HEK293 (cell line): ENCODE measurements around the gene TOP3B.

ENCODE experiments used
- CTCF ChIA-PET: fragments of 350-600 bp; formaldehyde crosslinking; extraction: SDS; loops from one replicate; lab custom pipeline; 2021; ENCODE audit warnings: antibody characterized with exemption; lab: Yijun Ruan, JAX
- POLR2A ChIA-PET: fragments of 300-600 bp; formaldehyde crosslinking; extraction: SDS; loops from one replicate; lab custom pipeline; 2020; ENCODE audit warnings: antibody characterized with exemption, inconsistent platforms; lab: Yijun Ruan, JAX
- H3K27ac ChIP-seq: fragments of 200-500 bp; sonication (Bioruptor generic); 2 replicates; pipeline ENCODE4 v1.5.1; 2014; ENCODE audit warnings: low read depth, low read length, control low read depth, inconsistent platforms; ENCODE audit errors: extremely low read depth
- H3K36me3 ChIP-seq, 2 experiments: fragments of 200-500 bp in 1 of 2; sonication (Bioruptor generic) in 1 of 2; 1 replicate in 1 of 2; 2 replicates in 1 of 2; pipeline ENCODE4 v1.5.1; 2014 to 2017; ENCODE audit warnings: inconsistent platforms in 2 of 2, low read length in 2 of 2; ENCODE audit not compliant: control insufficient read depth in 2 of 2, insufficient read depth in 1 of 2
- H3K4me1 ChIP-seq: fragments of 200-500 bp; sonication (Bioruptor generic); 2 replicates; pipeline ENCODE4 v1.5.1; 2014; ENCODE audit warnings: mild to moderate bottlenecking, low read length, inconsistent platforms; ENCODE audit not compliant: control insufficient read depth, insufficient read depth
- H3K4me3 ChIP-seq: 2 replicates; pipeline ENCODE4 v1.5.1; 2011; ENCODE audit warnings: low read depth, mild to moderate bottlenecking, control low read depth, low read length, moderate library complexity
- H3K9me3 ChIP-seq: fragments of 200-500 bp; sonication (Bioruptor generic); 2 replicates; pipeline ENCODE4 v1.5.1; 2014; ENCODE audit warnings: low read depth, low read length, inconsistent platforms; ENCODE audit not compliant: control insufficient read depth, insufficient read depth
- BCL11B ChIP-seq: fragments of 450-650 bp; formaldehyde crosslinking; IDR thresholded peaks from 2 replicates; pipeline ENCODE4 v1.5.1; 2016; ENCODE audit warnings: low read depth, missing biosample characterization, missing genetic modification characterization
- GFI1B ChIP-seq: fragments of 450-650 bp; formaldehyde crosslinking; IDR thresholded peaks from 2 replicates; pipeline ENCODE4 v1.5.1; 2016; ENCODE audit warnings: missing biosample characterization, missing genetic modification characterization
- IKZF3 ChIP-seq: fragments of 450-650 bp; IDR thresholded peaks from 2 replicates; pipeline ENCODE4 v1.5.0; 2018; ENCODE audit warnings: missing biosample characterization, mild to moderate bottlenecking, missing genetic modification characterization, moderate library complexity
- KLF16 ChIP-seq: fragments of 450-650 bp; formaldehyde crosslinking; IDR thresholded peaks from 2 replicates; pipeline ENCODE4 v1.5.1; 2017; ENCODE audit warnings: missing biosample characterization, missing genetic modification characterization
- MEIS1 ChIP-seq: sonication (generic); formaldehyde crosslinking; IDR thresholded peaks from 2 replicates; pipeline ENCODE4 v1.8.1; 2022; ENCODE audit warnings: missing genetic modification reagents, mild to moderate bottlenecking, borderline replicate concordance
- PATZ1 ChIP-seq: fragments of 450-650 bp; formaldehyde crosslinking; IDR thresholded peaks from 2 replicates; pipeline ENCODE4 v1.5.1; 2016; ENCODE audit warnings: missing biosample characterization, missing genetic modification characterization
- REPIN1 ChIP-seq: fragments of 450-650 bp; formaldehyde crosslinking; IDR thresholded peaks from 2 replicates; pipeline ENCODE4 v1.5.1; 2017; ENCODE audit warnings: missing biosample characterization, missing genetic modification characterization, low read depth
- ZBTB6 ChIP-seq: fragments of 450-650 bp; formaldehyde crosslinking; IDR thresholded peaks from 2 replicates; pipeline ENCODE4 v1.5.1; 2017; ENCODE audit warnings: missing biosample characterization, missing genetic modification characterization
- ZNF140 ChIP-seq: fragments of 450-650 bp; formaldehyde crosslinking; IDR thresholded peaks from 2 replicates; pipeline ENCODE4 v1.5.1; 2016; ENCODE audit warnings: missing biosample characterization, missing genetic modification characterization
- ZNF155 ChIP-seq: fragments of 450-650 bp; formaldehyde crosslinking; IDR thresholded peaks from 2 replicates; pipeline ENCODE4 v1.5.1; 2016; ENCODE audit warnings: missing biosample characterization, missing genetic modification characterization
- ZNF157 ChIP-seq: fragments of 450-650 bp; formaldehyde crosslinking; IDR thresholded peaks from 2 replicates; pipeline ENCODE4 v1.5.1; 2016; ENCODE audit warnings: missing biosample characterization, missing genetic modification characterization
- ZNF169 ChIP-seq: fragments of 450-650 bp; formaldehyde crosslinking; IDR thresholded peaks from 2 replicates; pipeline ENCODE4 v1.5.1; 2016; ENCODE audit warnings: missing biosample characterization, missing genetic modification characterization
- ZNF274 ChIP-seq, 2 experiments: fragments of 200-500 bp in 1 of 2; fragments of 450-650 bp in 1 of 2; sonication (Bioruptor generic) in 1 of 2; formaldehyde crosslinking in 1 of 2; IDR thresholded peaks; 2 replicates each; pipeline versions ENCODE4 v1.5.1 to v1.6.1; 2014 to 2016; ENCODE audit warnings: borderline replicate concordance in 1 of 2, inconsistent platforms in 1 of 2, low read length in 1 of 2, missing biosample characterization in 1 of 2, missing genetic modification characterization in 1 of 2
- ZNF394 ChIP-seq: fragments of 450-650 bp; formaldehyde crosslinking; IDR thresholded peaks from 2 replicates; pipeline ENCODE4 v1.5.1; 2016; ENCODE audit warnings: missing biosample characterization, missing genetic modification characterization, mild to moderate bottlenecking, moderate library complexity, borderline replicate concordance
- ZNF514 ChIP-seq: fragments of 450-650 bp; formaldehyde crosslinking; IDR thresholded peaks from 2 replicates; pipeline ENCODE4 v1.5.1; 2016; ENCODE audit warnings: missing biosample characterization, missing genetic modification characterization
- ZNF571 ChIP-seq: fragments of 450-650 bp; formaldehyde crosslinking; IDR thresholded peaks from 2 replicates; pipeline ENCODE4 v1.5.0; 2017; ENCODE audit warnings: missing biosample characterization, missing genetic modification characterization
- ZNF777 ChIP-seq: fragments of 450-650 bp; formaldehyde crosslinking; IDR thresholded peaks from 2 replicates; pipeline ENCODE4 v1.5.1; 2017; ENCODE audit warnings: missing biosample characterization, missing genetic modification characterization, borderline replicate concordance
- TF ChIP-seq, protein P1 (sequence below): fragments of 450-650 bp; formaldehyde crosslinking; optimal IDR thresholded peaks from 2 replicates; pipeline ENCODE3; 2016; ENCODE audit warnings: missing biosample characterization, mild to moderate bottlenecking, missing genetic modification characterization
- TF ChIP-seq, protein P2 (sequence below): fragments of 450-650 bp; formaldehyde crosslinking; IDR thresholded peaks from 2 replicates; pipeline ENCODE4 v1.5.1; 2016; ENCODE audit warnings: missing biosample characterization, missing genetic modification characterization

Gene TOP3B

DNA sequence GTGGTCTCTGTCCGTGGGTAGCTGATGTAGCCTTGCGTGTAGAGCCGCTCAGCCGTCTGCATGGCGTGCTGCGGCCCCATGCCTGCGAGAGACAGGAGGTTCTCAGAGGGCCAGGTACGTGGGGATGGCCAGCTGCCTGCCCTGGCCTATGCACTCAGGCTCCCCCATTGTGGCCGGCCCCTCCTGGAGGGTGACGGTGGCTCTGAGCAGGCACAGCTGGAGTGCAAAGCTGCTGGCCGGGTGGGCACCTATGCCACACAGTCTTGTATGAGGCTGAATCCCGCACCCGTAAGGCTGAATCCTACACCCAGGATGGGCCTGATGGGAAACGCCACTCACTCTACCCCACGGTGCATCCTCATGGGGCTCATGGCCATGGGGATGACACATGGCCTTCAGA is 18.4 kb downstream of the TOP3B start (continued):
- TF ChIP-seq, protein P1, sequence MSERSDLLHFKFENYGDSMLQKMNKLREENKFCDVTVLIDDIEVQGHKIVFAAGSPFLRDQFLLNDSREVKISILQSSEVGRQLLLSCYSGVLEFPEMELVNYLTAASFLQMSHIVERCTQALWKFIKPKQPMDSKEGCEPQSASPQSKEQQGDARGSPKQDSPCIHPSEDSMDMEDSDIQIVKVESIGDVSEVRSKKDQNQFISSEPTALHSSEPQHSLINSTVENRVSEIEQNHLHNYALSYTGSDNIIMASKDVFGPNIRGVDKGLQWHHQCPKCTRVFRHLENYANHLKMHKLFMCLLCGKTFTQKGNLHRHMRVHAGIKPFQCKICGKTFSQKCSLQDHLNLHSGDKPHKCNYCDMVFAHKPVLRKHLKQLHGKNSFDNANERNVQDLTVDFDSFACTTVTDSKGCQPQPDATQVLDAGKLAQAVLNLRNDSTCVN (tag by site-specific recombination) = no peak
- no peak for TF ChIP-seq GFI1B (tag by site-specific recombination)
- no peak for TF ChIP-seq KLF16 (tag by site-specific recombination)
- TF ChIP-seq ZNF274 (IDR thresholded peaks at IDR 0.05; ENCODE audit: low read length) = no peak
- no peak for TF ChIP-seq ZNF274 (tag by site-specific recombination; IDR thresholded peaks at IDR 0.05; ENCODE audit: borderline replicate concordance)
- TF ChIP-seq, protein P2, sequence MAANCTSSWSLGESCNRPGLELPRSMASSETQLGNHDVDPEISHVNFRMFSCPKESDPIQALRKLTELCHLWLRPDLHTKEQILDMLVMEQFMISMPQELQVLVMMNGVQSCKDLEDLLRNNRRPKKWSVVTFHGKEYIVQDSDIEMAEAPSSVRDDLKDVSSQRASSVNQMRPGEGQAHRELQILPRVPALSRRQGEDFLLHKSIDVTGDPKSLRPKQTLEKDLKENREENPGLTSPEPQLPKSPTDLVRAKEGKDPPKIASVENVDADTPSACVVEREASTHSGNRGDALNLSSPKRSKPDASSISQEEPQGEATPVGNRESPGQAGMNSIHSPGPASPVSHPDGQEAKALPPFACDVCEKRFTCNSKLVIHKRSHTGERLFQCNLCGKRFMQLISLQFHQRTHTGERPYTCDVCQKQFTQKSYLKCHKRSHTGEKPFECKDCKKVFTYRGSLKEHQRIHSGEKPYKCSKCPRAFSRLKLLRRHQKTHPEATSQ (tag by site-specific recombination) = no peak
- no peak for TF ChIP-seq REPIN1 (tag by site-specific recombination)
- TF ChIP-seq ZNF140 (tag by site-specific recombination) = no peak
- no peak for TF ChIP-seq ZNF514 (tag by site-specific recombination)

DNA sequence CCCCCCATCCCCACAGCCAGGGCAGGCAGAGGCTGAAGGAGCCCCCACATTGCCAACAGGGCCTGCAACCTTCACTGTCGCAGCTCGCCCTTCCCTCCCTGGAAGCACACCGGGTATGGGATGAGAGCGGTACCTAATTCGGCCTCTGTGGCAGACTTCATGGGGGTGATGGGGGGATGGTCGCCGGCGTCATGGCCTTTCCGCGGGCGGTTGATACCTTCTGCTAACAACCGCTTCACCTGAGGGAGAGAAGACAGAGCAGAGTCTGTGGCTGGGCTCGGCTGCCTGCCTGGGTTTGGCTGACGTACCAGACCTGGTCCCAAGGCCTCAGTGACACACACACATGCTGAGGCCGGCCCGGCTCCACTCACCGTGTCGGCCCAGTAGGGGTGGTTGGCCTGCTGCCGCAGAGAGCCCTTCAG is 18.8 kb downstream of the TOP3B start:
- TF ChIP-seq BCL11B (no peak), ZBTB6 (tag by site-specific recombination) (no peak), KLF16 (tag by site-specific recombination) (no peak), ZNF155 (tag by site-specific recombination) (no peak), MEIS1 (CRISPR knock-in tag) (no peak), IKZF3 (tag by site-specific recombination) (no peak), ZNF157 (tag by site-specific recombination) (no peak), ZNF777 (tag by site-specific recombination) (no peak), ZNF169 (tag by site-specific recombination) (no peak), ZNF394 (no peak), ZNF571 (tag by site-specific recombination) (no peak), PATZ1 (no peak)
- ChIA-PET CTCF (interaction anchor here (0.7 to 9.3 kb wide), 2 partner anchors 11 to 18 kb away, joined by 8 to 47 read pairs; partner anchors contain the start of gene PPM1F), POLR2A (no interaction called here)
- H3K36me3 ChIP-seq = peaks cover 5 to 100% of the 10 kb centered on the region in 2 experiments; a peak in 2 of 3 replicates
- no peak overlapping the region for H3K27ac ChIP-seq
- no peaks in the 10 kb centered on the region for H3K9me3 ChIP-seq
- H3K4me3 ChIP-seq = no peak overlapping the region
- H3K4me1 ChIP-seq = no peaks in the 10 kb centered on the region
